Inflammatory macrophage treated with lipopolysaccharide for 1 hour (primary cell): ENCODE measurements around the gene LITAF.
A peak's percentile ranks its signal among the peaks of the same experiment; 100 is the strongest.
"Not testable (repeated sequence)": the region's sequence is repeated elsewhere in the genome, so short reads cannot be mapped to it uniquely, and the experiment has no call there.

ENCODE experiments used
- DNase-seq, 2 donors: peaks; one replicate each; pipeline ENCODE4 v3.0.0-alpha.2; 2020 to 2022

Gene LITAF

GRCh38 chr16:11597235-11598095, 10.7 kb upstream of the LITAF start:
- peak; percentile 89 to 98 for DNase-seq

- DNase-seq = no peak
Observed at GRCh38 chr16:11596572-11597226, 10.0 kb upstream of the LITAF start.

GRCh38 chr16:11593581-11593980, 6.9 kb upstream of the LITAF start:
- peak in 1 of 2 donors; percentile 21 for DNase-seq

- not testable (repeated sequence) for DNase-seq
Observed at GRCh38 chr16:11593076-11593475, 6.4 kb upstream of the LITAF start.

- DNase-seq = not testable (repeated sequence)
Observed at GRCh38 chr16:11591630-11592029, 4.9 kb upstream of the LITAF start.

- peak; percentile 62 to 77 for DNase-seq
Observed at GRCh38 chr16:11589198-11589550, 2.5 kb upstream of the LITAF start.

GRCh38 chr16:11588321-11589197, 1.8 kb upstream of the LITAF start:
- DNase-seq = no peak

- no peak for DNase-seq
Observed at GRCh38 chr16:11587643-11588247, 1.0 kb upstream of the LITAF start.

GRCh38 chr16:11586378-11586855, 302 bp downstream of the LITAF start:
- peak; percentile 59 to 67 for DNase-seq

- peak; percentile 52 to 64 for DNase-seq
Observed at GRCh38 chr16:11585460-11586377, 1.0 kb downstream of the LITAF start.

- DNase-seq = peak; percentile 86 to 87
Observed at GRCh38 chr16:11583889-11584565, 2.7 kb downstream of the LITAF start.

GRCh38 chr16:11583166-11583565, 3.6 kb downstream of the LITAF start:
- DNase-seq = no peak

- no peak for DNase-seq
Observed at GRCh38 chr16:11582157-11582814, 4.4 kb downstream of the LITAF start.

GRCh38 chr16:11581678-11582077, 5.0 kb downstream of the LITAF start:
- DNase-seq = no peak

GRCh38 chr16:11580451-11581086, 6.2 kb downstream of the LITAF start:
- DNase-seq = no peak

- DNase-seq = not testable (repeated sequence)
Observed at GRCh38 chr16:11577290-11577660, 9.4 kb downstream of the LITAF start.

- peak; percentile 77 to 94 for DNase-seq
Observed at GRCh38 chr16:11576427-11577289, 10.1 kb downstream of the LITAF start.

GRCh38 chr16:11575223-11575589, 11.5 kb downstream of the LITAF start:
- DNase-seq = no peak
